HepG2 (cell line): ENCODE measurements around the gene CIB1. TPM values are rescaled to one million over a fixed set of nuclear protein-coding genes. Genes with fewer than 3 reads are reported as not detected.

Experiments
- CREB1 ChIP-seq, 2 experiments: fragments of 450-650 bp in 1 of 2; IDR thresholded peaks; 2 replicates each; pipeline ENCODE4 v1.6.1; 2016 to 2017; ENCODE audit warnings: control low read depth in 1 of 2, mild to moderate bottlenecking in 1 of 2, missing compliant biosample characterization in 1 of 2, missing genetic modification characterization in 1 of 2
- DMAP1 ChIP-seq: IDR thresholded peaks from 2 replicates; pipeline ENCODE4 v1.6.1; 2016
- FOXK2 ChIP-seq: fragments of 450-650 bp; IDR thresholded peaks from 2 replicates; pipeline ENCODE4 v1.6.1; 2016
- GABPA ChIP-seq, 2 experiments: IDR thresholded peaks; 2 replicates each; pipeline ENCODE4 v1.6.1; 2011 to 2016; ENCODE audit warnings: low read depth in 2 of 2, low read length in 1 of 2, missing biosample characterization in 1 of 2, missing genetic modification characterization in 1 of 2
- HNRNPK ChIP-seq: fragments of 200-400 bp; formaldehyde crosslinking; IDR thresholded peaks from 2 replicates; pipeline ENCODE4 v1.6.1; 2018; ENCODE audit warnings: low read length, low read depth, moderate library complexity, mild to moderate bottlenecking; ENCODE audit not compliant: poor library complexity, severe bottlenecking
- POLR2AphosphoS5 ChIP-seq: IDR thresholded peaks from 2 replicates; pipeline ENCODE4 v1.6.1; 2012; ENCODE audit warnings: low read depth, low read length
- RBAK ChIP-seq: sonication (generic); formaldehyde crosslinking; IDR thresholded peaks from 2 replicates; pipeline ENCODE4 v1.5.1; 2020; ENCODE audit warnings: mild to moderate bottlenecking, missing genetic modification reagents
- RFX1 ChIP-seq: fragments of 450-650 bp; IDR thresholded peaks from 2 replicates; pipeline ENCODE4 v1.6.1; 2017
- SP1 ChIP-seq, 2 experiments: fragments of 450-650 bp in 1 of 2; sonication (generic) in 1 of 2; formaldehyde crosslinking in 1 of 2; IDR thresholded peaks; 2 replicates each; pipeline versions ENCODE4 v1.4.0 to v1.6.1; 2016 to 2020; ENCODE audit warnings: missing genetic modification reagents in 1 of 2
- SP140L ChIP-seq: sonication (generic); formaldehyde crosslinking; IDR thresholded peaks from 2 replicates; pipeline ENCODE4 v1.4.0; 2020; ENCODE audit warnings: missing genetic modification reagents, borderline replicate concordance
- ZNF12 ChIP-seq: sonication (generic); formaldehyde crosslinking; IDR thresholded peaks from 2 replicates; pipeline ENCODE4 v1.5.0; 2020; ENCODE audit warnings: missing genetic modification reagents
- ZNF224 ChIP-seq: sonication (generic); formaldehyde crosslinking; IDR thresholded peaks from 2 replicates; pipeline ENCODE4 v1.5.0; 2020; ENCODE audit warnings: mild to moderate bottlenecking, missing genetic modification reagents
- ZNF407 ChIP-seq: sonication (generic); formaldehyde crosslinking; IDR thresholded peaks from one replicate; pipeline ENCODE4 v1.5.1; 2020; ENCODE audit warnings: mild to moderate bottlenecking, missing genetic modification reagents; ENCODE audit errors: not compliant biosample characterization
- ZNF543 ChIP-seq: sonication (generic); formaldehyde crosslinking; IDR thresholded peaks from 2 replicates; pipeline ENCODE4 v1.4.0; 2020; ENCODE audit warnings: mild to moderate bottlenecking, missing genetic modification reagents
- ZNF557 ChIP-seq: sonication (generic); formaldehyde crosslinking; IDR thresholded peaks from 2 replicates; pipeline ENCODE4 v1.4.0; 2020; ENCODE audit warnings: missing genetic modification reagents
- polyA plus RNA-seq, 8 experiments: library from polyadenylated mRNA; depleted of rRNA in 3 of 8; stranded (reverse) in 7 of 8; unstranded in 1 of 8; fragments of >200 nt; fragmentation: Illumina TruSeq in 4 of 8; extraction: Trizol in 4 of 8; gene quantifications; 2 replicates each; pipeline versions ENCODE4 v1.2.1 to v1.2.3, GENCODE V29; 2011 to 2016; ENCODE audit warnings: low read depth in 4 of 8, missing spikeins in 1 of 8, mixed read lengths in 1 of 8; ENCODE audit not compliant: insufficient read depth in 1 of 8
- total RNA-seq, 5 experiments: library from RNA; depleted of rRNA; stranded (reverse); fragments of >200 nt; fragmentation: Illumina TruSeq; extraction: Trizol; gene quantifications; 2 replicates each; pipeline ENCODE4 v1.2.3, GENCODE V29; 2016; ENCODE audit warnings: low read depth in 1 of 5
- TF ChIP-seq, protein P1 (sequence below): sonication (generic); formaldehyde crosslinking; IDR thresholded peaks from 2 replicates; pipeline ENCODE4 v1.4.0; 2020; ENCODE audit warnings: missing genetic modification reagents
- TF ChIP-seq, protein P2 (sequence below): IDR thresholded peaks from 2 replicates; pipeline ENCODE4 v1.6.1; 2012; ENCODE audit warnings: inconsistent platforms

The CIB1 gene
- total and polyA plus RNA-seq, 2 of the 13 experiments (the other 11 are each of a cell fraction or from before 2014, with no cell fraction given): 38.7 to 72.7 TPM

GRCh38 chr15:90234096-90234988 is 601 bp upstream of the CIB1 start, which contains the start of gene GDPGP1 (continued):
- TF ChIP-seq, protein P1, sequence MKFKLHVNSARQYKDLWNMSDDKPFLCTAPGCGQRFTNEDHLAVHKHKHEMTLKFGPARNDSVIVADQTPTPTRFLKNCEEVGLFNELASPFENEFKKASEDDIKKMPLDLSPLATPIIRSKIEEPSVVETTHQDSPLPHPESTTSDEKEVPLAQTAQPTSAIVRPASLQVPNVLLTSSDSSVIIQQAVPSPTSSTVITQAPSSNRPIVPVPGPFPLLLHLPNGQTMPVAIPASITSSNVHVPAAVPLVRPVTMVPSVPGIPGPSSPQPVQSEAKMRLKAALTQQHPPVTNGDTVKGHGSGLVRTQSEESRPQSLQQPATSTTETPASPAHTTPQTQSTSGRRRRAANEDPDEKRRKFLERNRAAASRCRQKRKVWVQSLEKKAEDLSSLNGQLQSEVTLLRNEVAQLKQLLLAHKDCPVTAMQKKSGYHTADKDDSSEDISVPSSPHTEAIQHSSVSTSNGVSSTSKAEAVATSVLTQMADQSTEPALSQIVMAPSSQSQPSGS (CRISPR knock-in tag): 0 out of 2 replicates have a peak, but pooled peaks have one; percentile 3
- no peak for TF ChIP-seq FOXK2
- peak; percentile 62; the same call in 1 of the 2 replicates for TF ChIP-seq CREB1 (IDR thresholded peaks at IDR 0.05)
- no peak for TF ChIP-seq CREB1 (CRISPR knock-in tag; IDR thresholded peaks at IDR 0.05)
- no peak for TF ChIP-seq GABPA (IDR thresholded peaks at IDR 0.05; ENCODE audit: low read depth, low read length)
- peak; percentile 26; the same call in 1 of the 2 replicates for TF ChIP-seq GABPA (CRISPR knock-in tag; IDR thresholded peaks at IDR 0.05; ENCODE audit: low read depth)
- TF ChIP-seq RBAK (CRISPR knock-in tag): no peak
- TF ChIP-seq POLR2AphosphoS5: peak; percentile 70
- TF ChIP-seq, protein P2, sequence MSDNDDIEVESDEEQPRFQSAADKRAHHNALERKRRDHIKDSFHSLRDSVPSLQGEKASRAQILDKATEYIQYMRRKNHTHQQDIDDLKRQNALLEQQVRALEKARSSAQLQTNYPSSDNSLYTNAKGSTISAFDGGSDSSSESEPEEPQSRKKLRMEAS: peak; percentile 53
- 0 out of 2 replicates have a peak, but pooled peaks have one; percentile 55 for TF ChIP-seq ZNF12 (CRISPR knock-in tag)
- TF ChIP-seq HNRNPK: peak; percentile 1
- peak; percentile 12; the same call in 1 of the 2 replicates for TF ChIP-seq DMAP1 (CRISPR knock-in tag)
- peak; percentile 49; the same call in 1 of the 2 replicates for TF ChIP-seq ZNF543 (CRISPR knock-in tag)
- TF ChIP-seq ZNF407 (CRISPR knock-in tag): no peak
- TF ChIP-seq SP140L: no peak
- TF ChIP-seq SP1 (IDR thresholded peaks at IDR 0.05): no peak
- peak; percentile 54; the same call in 1 of the 2 replicates for TF ChIP-seq SP1 (CRISPR knock-in tag; IDR thresholded peaks at IDR 0.05)
- TF ChIP-seq ZNF224: 0 out of 2 replicates have a peak, but pooled peaks have one; percentile 13
- TF ChIP-seq RFX1: 0 out of 2 replicates have a peak, but pooled peaks have one; percentile 0
- 0 out of 2 replicates have a peak, but pooled peaks have one; percentile 16 for TF ChIP-seq ZNF557
